Measurements from ENCODE around the gene UBE2E1.
A peak's percentile ranks its signal among the peaks of the same experiment; 100 is the strongest.

DNA sequence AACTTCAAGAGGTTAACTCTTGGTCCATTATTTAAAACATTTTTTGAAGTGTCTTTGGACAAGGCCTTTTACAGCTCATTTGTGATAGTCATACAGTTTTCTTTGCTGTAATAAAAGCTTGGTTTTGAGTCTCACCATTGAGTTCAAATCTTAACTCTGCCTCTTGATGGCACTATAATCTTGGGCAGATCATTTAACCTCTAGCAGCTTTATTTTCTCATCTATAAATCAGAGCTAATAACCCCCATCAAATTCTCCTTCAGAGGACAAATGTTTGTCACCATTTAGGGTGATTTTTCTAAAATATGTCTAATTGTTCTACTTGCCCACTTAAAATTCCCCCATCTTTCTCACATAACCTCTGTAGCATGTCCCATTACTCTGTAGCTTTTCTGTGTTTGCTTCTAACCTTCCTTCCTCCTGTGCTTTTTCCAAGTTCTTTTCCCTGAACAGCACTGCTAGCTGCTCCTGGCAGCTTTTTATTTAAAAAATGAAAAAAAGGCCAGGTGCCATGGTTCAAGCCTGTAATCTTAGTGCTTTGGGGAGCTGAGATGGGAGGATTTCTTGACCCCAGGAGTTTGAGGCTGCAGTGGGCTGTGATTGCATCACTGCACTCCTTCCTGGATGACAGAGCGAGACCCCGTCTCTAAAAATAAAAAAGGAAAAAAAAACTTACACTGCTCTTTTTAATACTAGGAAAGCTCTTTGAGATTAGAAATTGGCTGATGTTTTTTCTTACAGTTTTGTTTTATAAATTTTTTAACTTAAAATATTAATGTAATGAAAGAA lies 28.5 kb downstream of the UBE2E1 start:
- TF ChIP-seq, protein P1, sequence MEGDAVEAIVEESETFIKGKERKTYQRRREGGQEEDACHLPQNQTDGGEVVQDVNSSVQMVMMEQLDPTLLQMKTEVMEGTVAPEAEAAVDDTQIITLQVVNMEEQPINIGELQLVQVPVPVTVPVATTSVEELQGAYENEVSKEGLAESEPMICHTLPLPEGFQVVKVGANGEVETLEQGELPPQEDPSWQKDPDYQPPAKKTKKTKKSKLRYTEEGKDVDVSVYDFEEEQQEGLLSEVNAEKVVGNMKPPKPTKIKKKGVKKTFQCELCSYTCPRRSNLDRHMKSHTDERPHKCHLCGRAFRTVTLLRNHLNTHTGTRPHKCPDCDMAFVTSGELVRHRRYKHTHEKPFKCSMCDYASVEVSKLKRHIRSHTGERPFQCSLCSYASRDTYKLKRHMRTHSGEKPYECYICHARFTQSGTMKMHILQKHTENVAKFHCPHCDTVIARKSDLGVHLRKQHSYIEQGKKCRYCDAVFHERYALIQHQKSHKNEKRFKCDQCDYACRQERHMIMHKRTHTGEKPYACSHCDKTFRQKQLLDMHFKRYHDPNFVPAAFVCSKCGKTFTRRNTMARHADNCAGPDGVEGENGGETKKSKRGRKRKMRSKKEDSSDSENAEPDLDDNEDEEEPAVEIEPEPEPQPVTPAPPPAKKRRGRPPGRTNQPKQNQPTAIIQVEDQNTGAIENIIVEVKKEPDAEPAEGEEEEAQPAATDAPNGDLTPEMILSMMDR (IDR thresholded peaks at IDR 0.05), result peak; percentile 28
- no peak for TF ChIP-seq EZH2 (IDR thresholded peaks at IDR 0.05; ENCODE audit: borderline replicate concordance, insufficient read depth, low read depth, low read length, poor library complexity, severe bottlenecking)

Measured in B cell (primary cell).